Peyer's patch (tissue), 4 donors: Measurements from ENCODE around the gene HAGH.

Experiments
- POLR2A ChIP-seq, 2 donors: fragments of 450-650 bp; IDR thresholded peaks; one replicate each; pipeline ENCODE4 v1.5.1; 2017; ENCODE audit warnings: antibody characterized with exemption in 2 of 2, mild to moderate bottlenecking in 2 of 2, moderate library complexity in 2 of 2
- TF ChIP-seq, protein P1 (sequence below), 6 experiments: fragments of 450-650 bp in 4 of 6; fragments of 200-600 bp in 2 of 6; sonication (generic) in 1 of 6; IDR thresholded peaks; one replicate each; pipeline ENCODE4 v1.5.1; 2017 to 2019; ENCODE audit warnings: antibody characterized with exemption in 6 of 6, mild to moderate bottlenecking in 3 of 6, moderate library complexity in 1 of 6

DNA sequence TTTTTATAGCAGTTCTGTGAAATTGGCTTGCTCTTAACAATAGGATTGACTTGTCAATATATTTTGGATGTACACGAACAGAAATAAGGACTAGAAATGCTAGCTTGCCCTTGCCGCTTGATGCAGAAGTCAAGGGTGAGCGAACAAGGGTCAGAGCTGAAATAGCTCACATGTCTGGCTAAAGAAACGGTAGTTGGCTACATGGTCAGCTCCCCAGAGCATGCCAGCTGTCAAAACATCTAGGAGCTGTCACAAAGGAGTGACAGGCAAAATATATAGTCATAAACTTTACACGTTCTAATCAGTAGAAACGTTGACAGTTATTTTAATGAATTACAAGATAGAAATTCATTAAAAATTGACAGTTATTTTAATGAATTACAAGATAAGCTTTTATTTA lies 48.2 kb upstream of the HAGH start:
- TF ChIP-seq, protein P1, sequence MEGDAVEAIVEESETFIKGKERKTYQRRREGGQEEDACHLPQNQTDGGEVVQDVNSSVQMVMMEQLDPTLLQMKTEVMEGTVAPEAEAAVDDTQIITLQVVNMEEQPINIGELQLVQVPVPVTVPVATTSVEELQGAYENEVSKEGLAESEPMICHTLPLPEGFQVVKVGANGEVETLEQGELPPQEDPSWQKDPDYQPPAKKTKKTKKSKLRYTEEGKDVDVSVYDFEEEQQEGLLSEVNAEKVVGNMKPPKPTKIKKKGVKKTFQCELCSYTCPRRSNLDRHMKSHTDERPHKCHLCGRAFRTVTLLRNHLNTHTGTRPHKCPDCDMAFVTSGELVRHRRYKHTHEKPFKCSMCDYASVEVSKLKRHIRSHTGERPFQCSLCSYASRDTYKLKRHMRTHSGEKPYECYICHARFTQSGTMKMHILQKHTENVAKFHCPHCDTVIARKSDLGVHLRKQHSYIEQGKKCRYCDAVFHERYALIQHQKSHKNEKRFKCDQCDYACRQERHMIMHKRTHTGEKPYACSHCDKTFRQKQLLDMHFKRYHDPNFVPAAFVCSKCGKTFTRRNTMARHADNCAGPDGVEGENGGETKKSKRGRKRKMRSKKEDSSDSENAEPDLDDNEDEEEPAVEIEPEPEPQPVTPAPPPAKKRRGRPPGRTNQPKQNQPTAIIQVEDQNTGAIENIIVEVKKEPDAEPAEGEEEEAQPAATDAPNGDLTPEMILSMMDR (IDR thresholded peaks at IDR 0.05), result no peak
- no peak for TF ChIP-seq POLR2A (IDR thresholded peaks at IDR 0.05)
